ENCODE results near the gene MED10.

GRCh38 chr5:6347165-6347564 lies 31.2 kb downstream of the MED10 start:
- TF ChIP-seq CTCF (conservative IDR thresholded peaks at IDR 0.05) (no peak), ZFX (IDR thresholded peaks at IDR 0.05) (no peak)
